Renal cortex interstitium (tissue), 11 donors: ENCODE results near the gene ARRDC4. TPM values are rescaled to one million over a fixed set of nuclear protein-coding genes. Genes with fewer than 3 reads are reported as not detected.
"Not testable (repeated sequence)": the region's sequence is repeated elsewhere in the genome, so short reads cannot be mapped to it uniquely, and the experiment has no call there.

ENCODE experiments used
- DNase-seq, 11 donors: peaks; one replicate each; pipeline ENCODE4 v3.0.0-alpha.2; 2013; ENCODE audit warnings: low read depth in 9 of 11, low spot score in 4 of 11; ENCODE audit errors: extremely low read depth in 1 of 11
- polyA plus RNA-seq, 3 donors: library from polyadenylated mRNA; unstranded; fragments of 120-200 nt; gene quantifications; one replicate each; pipeline ENCODE4 v1.2.1, GENCODE V29; 2013; ENCODE audit not compliant: insufficient read length in 3 of 3

The ARRDC4 gene
- polyA plus RNA-seq, 3 donors, result 34.2 to 35.6 (median 34.2) TPM

DNA sequence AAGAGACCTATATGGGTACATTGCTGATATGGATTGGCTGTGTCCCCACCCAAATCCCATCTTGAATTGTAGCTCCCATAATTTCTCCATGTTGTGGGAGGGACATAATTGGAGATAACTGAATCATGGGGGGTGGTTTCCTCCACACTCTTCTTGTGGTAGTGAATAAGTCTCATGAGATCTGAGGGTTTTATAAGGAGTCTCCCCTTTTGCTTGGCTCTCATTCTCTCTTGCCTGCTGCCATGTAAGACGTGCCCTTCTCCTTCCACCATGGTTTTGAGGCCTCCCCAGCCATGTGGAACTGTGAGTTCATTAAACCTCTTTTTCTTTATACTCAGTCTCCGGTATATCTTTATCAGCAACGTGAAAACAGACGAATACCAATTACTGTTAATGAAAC lies 5.0 kb upstream of the ARRDC4 start:
- no peak for DNase-seq

DNA sequence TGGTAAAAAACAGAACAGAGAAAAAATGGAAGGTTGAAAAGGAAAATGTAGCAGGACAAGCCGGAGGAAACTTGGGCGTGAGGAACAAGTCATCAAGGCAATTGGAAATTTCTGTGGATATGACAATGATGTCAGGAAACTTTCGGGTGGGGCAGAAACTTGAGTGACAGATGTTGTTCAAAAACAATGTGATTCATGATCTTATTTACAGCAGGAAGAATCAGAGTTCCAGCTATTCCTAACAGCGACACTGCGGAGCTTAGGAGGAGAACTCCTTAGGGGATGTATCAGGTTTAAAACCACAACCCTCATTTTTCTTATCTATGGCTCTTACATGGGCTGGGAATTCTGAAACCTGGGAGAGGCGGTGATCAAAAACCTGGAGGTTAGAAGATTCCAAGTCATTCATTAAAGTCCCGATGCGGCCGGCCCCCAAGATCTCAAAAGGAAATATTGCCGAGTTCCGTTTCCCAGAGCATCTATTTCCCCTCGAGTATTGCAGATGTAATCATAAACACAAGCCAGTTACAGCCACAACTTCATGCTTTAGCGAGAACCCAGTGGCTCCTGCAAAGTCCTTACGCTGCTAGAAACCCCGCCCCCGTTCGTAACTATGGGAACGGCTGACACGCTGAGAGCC lies 659 bp upstream of the ARRDC4 start:
- DNase-seq, result no peak

DNA sequence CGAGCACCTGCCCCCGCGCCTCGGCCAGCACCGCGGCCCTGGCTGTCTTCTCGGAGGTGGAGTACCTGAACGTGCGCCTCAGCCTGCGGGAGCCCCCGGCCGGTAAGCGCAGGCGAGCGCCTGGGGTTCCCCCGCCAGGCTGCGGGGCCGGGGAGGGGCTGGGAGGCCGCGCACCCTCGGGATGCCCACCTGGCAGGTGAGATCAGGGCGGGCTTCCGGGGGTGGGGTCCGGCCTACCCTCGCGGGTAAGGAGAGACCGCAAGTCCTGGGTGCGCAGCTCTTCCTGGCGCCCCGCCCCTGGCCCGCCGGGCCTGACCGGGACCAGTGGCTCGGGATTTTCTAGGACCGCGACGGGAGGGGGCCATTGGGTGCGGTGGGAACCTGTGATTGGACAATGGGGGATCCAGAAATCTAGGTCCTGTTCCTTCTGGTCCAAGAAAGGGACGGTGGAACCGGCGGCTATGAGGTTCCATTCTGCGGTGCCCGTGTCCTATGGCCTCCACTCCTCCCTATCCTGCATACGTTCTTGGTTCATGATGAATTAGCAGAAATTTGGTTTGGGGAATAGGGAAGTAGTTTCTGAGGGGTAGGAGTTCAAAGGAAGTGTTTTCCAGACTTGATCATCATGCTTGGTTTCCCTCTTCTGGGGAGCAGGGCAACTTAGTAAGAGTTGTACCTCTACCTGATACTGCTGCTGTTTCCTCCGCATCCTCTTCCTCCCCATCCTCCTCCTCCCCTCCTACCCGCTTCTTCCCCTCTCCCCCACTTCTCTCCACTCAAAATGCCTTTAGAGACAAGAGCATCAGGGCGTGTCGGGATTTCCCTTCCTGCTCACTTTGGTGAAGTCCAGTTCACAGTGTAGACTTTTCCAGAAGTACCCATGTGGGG lies 808 bp downstream of the ARRDC4 start:
- peak in 2 of 11 donors; percentile 14 to 29 for DNase-seq

DNA sequence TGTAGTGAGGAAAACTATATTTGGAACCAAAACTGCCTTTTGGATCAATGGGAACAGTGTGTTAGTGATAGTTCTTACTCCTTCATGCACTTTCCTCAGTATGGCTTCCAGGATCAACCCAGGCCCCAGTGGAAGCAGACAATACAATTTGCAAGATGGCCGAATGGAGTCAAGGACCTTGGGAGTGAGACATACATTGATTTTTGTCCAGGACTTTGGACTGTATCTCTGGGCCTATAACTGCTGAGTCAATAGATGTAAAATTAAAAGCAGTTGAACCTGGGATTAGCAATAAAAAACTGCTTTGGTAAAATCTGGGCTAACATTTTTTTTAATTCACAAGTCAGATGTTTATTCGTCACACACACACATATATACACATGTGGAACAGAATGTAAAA lies 1.8 kb downstream of the ARRDC4 start:
- DNase-seq, result no peak

DNA sequence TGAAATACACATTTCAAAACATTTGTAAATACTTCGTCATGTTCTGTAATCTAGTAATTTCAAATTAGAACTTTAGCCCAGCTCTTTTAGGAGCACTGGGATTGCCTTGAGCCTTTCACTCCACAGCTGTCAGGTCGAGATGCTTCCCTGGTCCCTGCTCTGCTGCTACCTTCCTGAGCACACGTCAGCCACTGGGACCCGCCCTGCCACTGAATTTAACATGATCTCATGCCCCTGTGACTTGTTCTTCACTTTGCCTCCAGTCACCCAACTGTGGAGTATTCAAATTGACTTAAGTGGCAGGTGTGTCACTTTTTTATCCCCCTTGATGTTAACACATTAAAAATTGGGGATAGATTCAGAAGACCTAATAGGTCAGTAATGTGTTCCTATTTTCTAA lies 3.3 kb downstream of the ARRDC4 start:
- no peak for DNase-seq

DNA sequence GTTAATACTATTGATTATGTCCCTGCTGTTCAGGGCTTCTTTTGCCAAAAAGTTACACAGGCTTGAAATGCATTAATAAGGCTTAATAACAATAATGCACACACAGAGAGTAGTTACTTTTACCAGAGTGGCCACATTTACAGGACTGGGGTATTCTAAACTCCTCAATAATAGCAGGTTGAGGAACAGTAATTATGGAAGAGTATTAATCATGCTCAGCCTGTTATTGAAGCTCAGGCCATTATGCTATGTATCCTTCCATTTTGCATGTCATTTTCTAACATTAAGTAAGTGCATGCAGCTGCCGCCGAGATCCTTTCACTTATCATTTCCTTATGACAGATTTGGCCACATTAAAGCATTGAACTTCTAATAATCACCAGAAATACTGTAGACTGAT lies 5.7 kb downstream of the ARRDC4 start:
- DNase-seq, result no peak

DNA sequence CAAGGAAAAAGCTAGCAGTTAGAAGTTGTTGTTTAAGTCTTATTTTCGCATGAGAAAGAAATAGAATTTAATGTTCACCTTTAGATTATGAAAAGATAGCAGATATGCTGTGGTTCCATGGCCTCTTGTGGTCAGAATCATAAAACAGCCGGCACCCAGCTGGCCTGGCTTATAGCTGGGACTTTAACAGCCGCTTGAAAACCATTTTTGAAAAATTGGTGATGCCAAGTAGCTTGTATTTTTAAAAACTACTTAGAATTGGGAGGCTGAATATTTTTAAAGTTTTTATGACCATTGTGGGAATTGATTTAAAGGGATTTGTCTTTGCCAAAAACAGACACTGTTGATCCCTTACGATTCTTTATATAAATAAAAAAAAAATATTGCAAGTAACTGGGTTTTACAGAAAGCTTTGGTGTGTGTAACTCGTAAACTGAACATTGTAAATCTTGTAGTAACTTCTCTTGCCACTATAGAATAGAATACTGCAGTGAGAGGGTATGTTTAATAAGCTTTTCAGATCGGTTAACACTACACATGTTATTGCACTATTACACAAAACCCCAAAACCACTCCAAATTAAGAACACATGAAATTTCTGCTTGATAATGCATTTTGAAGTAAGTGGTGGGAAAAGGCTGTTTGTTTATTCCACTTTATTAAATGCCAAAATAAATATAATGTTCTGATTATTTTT lies 6.6 kb downstream of the ARRDC4 start:
- no peak for DNase-seq

DNA sequence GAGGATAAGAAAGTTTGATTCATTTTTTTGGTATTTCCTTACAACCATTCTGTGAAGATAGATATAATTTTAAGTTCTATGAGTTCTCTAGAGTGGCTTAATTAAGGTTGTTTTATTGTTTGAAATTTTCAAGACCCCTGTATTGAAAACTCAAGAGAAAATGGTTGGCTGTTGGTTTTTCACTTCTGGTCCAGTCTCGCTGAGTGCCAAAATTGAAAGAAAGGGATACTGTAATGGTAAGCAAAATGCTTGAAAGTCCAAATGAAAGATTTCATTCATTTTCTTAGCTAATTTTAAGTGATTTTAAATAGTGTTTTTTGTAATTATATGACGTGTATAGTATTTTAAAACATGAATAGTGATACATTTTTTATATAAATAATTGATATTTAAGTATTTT lies 7.4 kb downstream of the ARRDC4 start:
- no peak for DNase-seq

DNA sequence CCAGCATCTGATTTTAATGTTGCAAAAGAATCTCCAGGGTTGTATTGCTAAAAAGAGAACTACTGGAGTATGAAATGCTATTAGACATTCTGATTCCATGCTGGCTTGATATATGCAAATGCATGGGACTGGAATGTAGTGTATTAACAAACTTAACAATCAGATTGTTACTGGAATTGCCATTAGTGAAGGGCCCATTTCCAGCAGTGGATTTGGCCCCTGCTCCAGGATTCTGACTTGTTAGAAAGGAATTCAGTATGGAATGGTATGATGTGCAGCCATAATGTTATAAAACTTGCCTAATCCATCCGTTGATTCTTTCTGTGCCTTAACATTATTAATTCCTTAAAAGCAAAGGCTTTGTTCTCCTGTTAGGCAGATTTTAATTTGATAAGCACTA lies 7.9 kb downstream of the ARRDC4 start:
- no peak for DNase-seq

DNA sequence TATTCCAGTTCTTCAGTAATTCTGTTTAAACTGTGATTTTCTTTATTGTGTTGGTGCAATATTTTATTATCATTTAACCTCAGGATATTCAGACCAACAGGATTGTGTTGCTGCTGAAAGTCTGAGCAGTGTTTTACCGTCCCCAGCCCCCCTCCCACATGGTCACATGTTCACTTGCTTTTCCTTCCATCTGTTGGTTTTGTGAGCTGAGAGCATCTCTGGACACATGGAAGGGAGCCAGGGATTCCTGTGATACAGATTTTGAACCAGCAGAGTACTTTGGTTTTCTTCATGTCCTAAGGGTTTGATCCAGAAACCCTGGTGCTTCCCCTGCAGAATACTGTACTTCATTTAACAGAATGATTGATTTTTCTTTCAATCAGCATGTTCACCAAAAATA lies 11.9 kb downstream of the ARRDC4 start:
- DNase-seq, result no peak

DNA sequence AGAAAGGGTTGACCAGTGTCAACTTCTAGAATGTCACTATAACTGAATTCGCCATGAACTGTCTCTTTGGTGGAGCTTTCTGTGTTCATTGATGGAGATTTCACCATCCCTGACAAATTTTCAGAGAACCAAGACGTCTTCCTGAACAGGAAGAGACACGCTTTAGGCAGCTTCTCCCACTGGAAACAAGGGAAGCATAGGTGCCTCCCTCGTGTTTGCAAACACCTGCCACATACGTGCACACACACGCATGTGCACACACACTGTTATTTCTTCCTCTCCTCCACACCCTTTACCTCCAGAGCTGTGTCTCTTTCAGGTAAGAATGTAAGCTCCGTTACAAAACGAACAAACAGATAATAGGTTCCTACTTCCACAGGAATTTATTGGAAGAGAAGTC lies 15.6 kb downstream of the ARRDC4 start:
- DNase-seq, result no peak

DNA sequence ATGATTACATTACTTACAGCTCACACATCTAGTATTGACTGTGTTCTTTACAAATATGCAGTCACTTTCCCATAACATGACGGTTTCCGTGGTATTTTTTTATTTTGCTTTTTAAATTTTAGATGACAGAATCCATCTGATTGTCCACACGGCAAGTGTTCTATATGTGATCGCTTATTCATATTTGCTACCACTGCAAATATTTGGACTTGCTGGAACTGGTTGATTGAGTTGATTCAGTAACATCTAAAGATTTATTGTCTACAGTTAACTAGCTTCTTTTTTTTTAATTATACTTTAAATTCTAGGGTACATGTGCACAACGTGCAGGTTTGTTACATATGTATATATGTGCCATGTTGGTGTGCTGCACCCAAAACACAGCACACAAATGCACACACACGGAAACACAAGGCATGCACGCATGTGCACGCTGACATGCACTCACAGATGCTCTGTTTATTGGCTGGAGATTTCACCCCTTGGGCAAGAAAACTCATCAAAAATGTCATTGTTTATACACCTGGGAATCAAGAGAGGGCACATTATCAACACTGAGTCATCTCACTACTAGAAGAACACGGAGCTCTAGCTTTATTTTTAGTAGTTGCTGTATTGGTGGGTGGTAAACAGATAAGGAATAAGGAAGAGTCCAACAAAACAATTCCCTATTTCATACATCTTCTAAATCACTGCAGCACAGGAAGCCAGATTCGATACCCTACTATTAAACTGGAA lies 16.4 kb downstream of the ARRDC4 start:
- no peak for DNase-seq

DNA sequence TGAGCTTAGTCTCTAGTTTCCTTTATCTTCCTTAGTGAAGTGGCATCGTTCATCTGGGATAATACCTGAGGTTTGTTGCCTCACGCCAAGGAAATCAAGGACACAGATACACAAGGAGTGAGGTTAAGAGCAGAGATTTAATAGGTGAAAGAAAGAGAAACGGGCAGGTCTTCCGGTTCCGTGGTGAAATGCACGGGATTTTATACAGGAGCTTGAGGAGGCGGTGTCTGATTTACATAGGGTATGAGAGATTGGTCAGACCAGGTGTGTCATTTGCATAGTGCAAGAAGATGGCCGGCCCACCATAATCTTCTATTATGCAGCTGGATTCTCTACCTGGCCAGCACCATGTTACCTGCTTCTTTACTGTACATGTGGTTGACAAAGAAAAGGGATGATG lies 17.2 kb downstream of the ARRDC4 start:
- DNase-seq, result no peak

DNA sequence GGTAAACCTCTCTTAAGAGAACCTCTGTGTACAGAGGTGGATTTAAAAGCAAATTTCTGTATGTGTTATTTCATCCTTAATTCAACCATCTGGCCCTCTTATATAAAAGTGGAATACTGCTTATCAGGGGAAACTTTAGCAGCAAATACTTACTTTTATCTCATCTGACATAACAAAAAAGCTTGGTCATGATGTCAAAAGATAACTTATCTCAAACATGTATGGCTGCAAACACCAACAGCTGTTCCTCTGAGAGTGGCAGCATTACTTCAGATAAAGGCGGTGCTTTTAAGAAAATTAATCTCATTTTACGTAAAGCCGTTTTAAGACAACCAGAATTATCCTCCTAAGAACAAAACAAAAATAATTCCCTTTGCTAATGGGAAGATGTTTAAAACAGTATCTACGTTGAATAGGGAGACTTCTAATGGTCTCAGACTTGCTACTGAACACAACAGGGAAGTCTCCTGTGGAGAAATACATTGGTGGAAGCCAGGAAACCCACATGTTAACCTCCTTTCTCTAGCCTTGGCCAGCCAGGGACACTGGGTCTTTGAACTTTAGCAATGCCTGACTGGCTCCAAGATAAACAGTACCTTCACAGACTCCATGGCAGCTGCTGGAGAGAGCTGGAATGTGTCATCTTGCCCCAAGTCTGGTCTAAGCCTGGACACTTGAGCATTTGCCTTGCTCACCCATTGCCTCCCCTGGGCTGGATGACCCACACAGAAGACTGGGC lies 18.1 kb downstream of the ARRDC4 start:
- no peak for DNase-seq

DNA sequence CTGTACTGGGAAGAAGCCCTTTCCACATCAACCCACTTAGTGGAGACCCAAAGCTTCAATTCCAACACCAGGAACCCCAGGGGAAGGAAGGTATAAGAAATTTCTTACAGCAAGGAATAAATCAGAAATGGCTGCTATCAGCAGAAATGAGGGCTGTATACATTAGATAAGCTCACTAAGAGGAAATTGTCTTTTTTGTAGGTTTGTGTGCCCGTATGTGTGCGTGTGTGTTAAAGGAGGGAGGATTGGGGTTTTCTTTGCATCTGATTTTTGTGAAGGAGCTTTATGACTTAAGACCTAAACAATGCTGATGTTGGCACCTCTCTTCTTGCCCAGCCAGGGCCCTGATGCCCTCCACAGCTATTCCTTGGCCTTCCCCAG lies 18.6 kb downstream of the ARRDC4 start:
- no peak for DNase-seq

DNA sequence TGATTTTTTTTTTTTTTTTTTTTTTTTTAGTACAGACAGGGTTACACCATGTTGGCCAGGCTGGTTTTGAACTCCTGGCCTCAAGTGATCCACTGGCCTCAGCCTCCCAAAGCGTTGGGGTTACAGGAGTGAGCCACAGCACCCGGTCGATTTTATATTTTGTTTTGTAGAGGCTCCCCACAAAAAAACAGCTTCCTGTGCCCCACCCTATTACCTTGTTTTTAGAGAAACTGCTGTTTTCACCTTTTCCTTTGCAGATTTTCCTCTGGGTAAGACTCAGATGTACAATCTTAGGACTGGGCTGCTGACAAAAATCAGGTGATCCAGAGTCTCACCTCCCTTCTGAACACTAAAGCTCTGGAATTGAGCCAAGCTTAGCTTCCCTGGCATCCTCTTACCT lies 20.6 kb downstream of the ARRDC4 start:
- DNase-seq, result no peak

DNA sequence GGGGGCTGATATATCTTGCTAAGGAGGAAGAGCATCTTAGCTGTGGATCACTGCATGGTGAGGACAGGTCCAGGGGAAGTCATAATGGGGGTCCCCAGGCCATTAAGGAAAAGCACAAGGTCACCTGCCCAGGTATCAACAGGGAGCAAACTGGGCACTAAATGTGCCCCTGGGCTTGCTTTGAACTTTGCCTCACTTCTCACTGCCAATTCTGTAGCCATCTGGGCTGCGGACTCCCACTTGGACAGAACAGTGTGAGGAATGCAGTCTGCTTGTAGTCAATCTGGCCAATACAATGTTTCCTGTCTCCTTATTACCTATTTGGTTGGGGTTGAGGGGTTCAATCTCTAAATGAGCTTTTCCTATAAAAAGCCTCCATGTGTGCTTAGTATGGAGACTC lies 21.3 kb downstream of the ARRDC4 start:
- DNase-seq, result no peak

DNA sequence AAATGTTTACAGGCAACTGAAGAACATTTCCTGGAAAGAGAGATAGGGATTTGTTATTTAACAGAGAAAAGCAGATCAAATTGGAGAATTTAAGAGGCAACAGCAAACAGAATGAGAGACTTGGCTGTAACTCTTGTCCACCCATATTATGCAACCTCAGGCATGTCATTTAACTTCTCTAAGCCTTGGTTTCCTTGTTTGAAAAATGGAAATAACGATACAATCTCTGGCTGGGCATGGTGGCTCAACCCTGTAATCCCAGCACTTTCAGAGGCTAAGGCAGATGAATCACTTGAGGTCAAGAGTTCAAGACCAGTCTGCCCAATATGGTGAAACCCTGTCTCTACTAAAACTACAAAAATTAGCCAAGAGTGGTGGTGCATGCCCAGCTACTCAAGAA lies 23.7 kb downstream of the ARRDC4 start:
- no peak for DNase-seq

DNA sequence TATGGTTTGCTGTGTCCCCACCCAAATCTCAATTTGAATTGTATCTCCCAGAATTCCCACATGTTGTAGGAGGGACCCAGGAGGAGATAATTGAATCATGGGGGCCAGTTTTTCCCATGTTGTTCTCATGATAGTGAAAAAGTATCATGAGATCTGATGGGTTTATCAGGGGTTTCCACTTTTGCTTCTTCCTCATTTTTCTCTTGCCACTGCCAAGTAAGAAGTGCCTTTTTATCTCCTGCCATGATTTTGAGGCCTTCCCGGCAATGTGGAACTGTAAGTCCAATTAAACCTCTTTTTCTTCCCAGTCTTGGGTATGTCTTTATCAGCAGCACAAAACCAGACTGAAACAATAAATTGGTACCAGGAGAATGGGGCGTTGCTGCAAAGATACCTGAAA lies 25.5 kb downstream of the ARRDC4 start:
- not testable (repeated sequence) for DNase-seq
